Measurements from ENCODE around the gene EGFR. TPM values are rescaled to one million over a fixed set of nuclear protein-coding genes. Genes with fewer than 3 reads are reported as not detected.
A peak's percentile ranks its signal among the peaks of the same experiment; 100 is the strongest.

The EGFR gene
- total RNA-seq, 2 experiments from 2014 or later: not detected

GRCh38 chr7:55191161-55191925 is 172.5 kb downstream of the EGFR start:
- no peaks in the 10 kb centered on the region for H3K36me3 Mint-ChIP-seq
- no peak overlapping the region for H3K27ac Mint-ChIP-seq
- CTCF ChIA-PET: no interaction called here
- no peak overlapping the region for H3K4me3 Mint-ChIP-seq
- peak; percentile 32 for DNase-seq
- no peaks in the 10 kb centered on the region for H3K9me3 Mint-ChIP-seq (ENCODE audit: low read depth)
- peaks cover 10% of the 10 kb centered on the region for H3K27me3 Mint-ChIP-seq
- no peak for ATAC-seq
- H3K4me1 Mint-ChIP-seq: no peaks in the 10 kb centered on the region

GRCh38 chr7:55191926-55192692 is 173.3 kb downstream of the EGFR start:
- ATAC-seq (no peak), DNase-seq (peak; percentile 15)
- H3K4me3 Mint-ChIP-seq: no peak overlapping the region
- H3K27ac Mint-ChIP-seq: no peak overlapping the region
- CTCF ChIA-PET: no interaction called here
- peaks cover 17% of the 10 kb centered on the region for H3K27me3 Mint-ChIP-seq
- H3K9me3 Mint-ChIP-seq (ENCODE audit: low read depth): no peaks in the 10 kb centered on the region
- H3K4me1 Mint-ChIP-seq: no peaks in the 10 kb centered on the region
- H3K36me3 Mint-ChIP-seq: no peaks in the 10 kb centered on the region

- Mint-ChIP-seq H3K4me3 (no peak overlapping the region), H3K4me1 (no peaks in the 10 kb centered on the region), H3K27me3 (peaks cover 20% of the 10 kb centered on the region), H3K36me3 (no peaks in the 10 kb centered on the region), H3K9me3 (ENCODE audit: low read depth) (no peaks in the 10 kb centered on the region), H3K27ac (no peak overlapping the region)
- no peak for DNase-seq
- no peak for ATAC-seq
- CTCF ChIA-PET: no interaction called here
These were observed 173.9 kb downstream of the EGFR start for GRCh38 chr7:55192723-55193122.

- CTCF ChIA-PET: no interaction called here
- H3K27ac Mint-ChIP-seq: no peak overlapping the region
These were observed 174.4 kb downstream of the EGFR start for GRCh38 chr7:55193245-55193644.

GRCh38 chr7:55194522-55194921 is 175.7 kb downstream of the EGFR start:
- Mint-ChIP-seq H3K4me1 (no peaks in the 10 kb centered on the region), H3K9me3 (ENCODE audit: low read depth) (no peaks in the 10 kb centered on the region), H3K27ac (no peak overlapping the region), H3K4me3 (no peak overlapping the region), H3K36me3 (no peaks in the 10 kb centered on the region), H3K27me3 (peaks cover 17% of the 10 kb centered on the region)
- no peak for ATAC-seq
- peak; percentile 19 for DNase-seq
- CTCF ChIA-PET: no interaction called here

More at GRCh38 chr7:55193245-55193644, 174.4 kb downstream of the EGFR start:
- H3K36me3 Mint-ChIP-seq: no peaks in the 10 kb centered on the region
- no peaks in the 10 kb centered on the region for H3K4me1 Mint-ChIP-seq
- H3K4me3 Mint-ChIP-seq: no peak overlapping the region
- no peaks in the 10 kb centered on the region for H3K9me3 Mint-ChIP-seq (ENCODE audit: low read depth)
- ATAC-seq (no peak), DNase-seq (peak; percentile 26)
- peaks cover 17% of the 10 kb centered on the region for H3K27me3 Mint-ChIP-seq

- Mint-ChIP-seq H3K27me3 (peaks cover 17% of the 10 kb centered on the region), H3K36me3 (no peaks in the 10 kb centered on the region), H3K9me3 (ENCODE audit: low read depth) (no peaks in the 10 kb centered on the region), H3K4me1 (no peaks in the 10 kb centered on the region), H3K4me3 (no peak overlapping the region), H3K27ac (no peak overlapping the region)
- DNase-seq: peak; percentile 18
- ATAC-seq: no peak
- CTCF ChIA-PET: no interaction called here
These were observed 180.0 kb downstream of the EGFR start for GRCh38 chr7:55198634-55199392.

GRCh38 chr7:55199418-55199817 is 180.6 kb downstream of the EGFR start:
- CTCF ChIA-PET: no interaction called here
- H3K4me1 Mint-ChIP-seq: no peaks in the 10 kb centered on the region
- no peak overlapping the region for H3K4me3 Mint-ChIP-seq
- DNase-seq: no peak
- H3K27me3 Mint-ChIP-seq: peaks cover 17% of the 10 kb centered on the region
- H3K9me3 Mint-ChIP-seq (ENCODE audit: low read depth): no peaks in the 10 kb centered on the region
- no peaks in the 10 kb centered on the region for H3K36me3 Mint-ChIP-seq
- no peak for ATAC-seq
- no peak overlapping the region for H3K27ac Mint-ChIP-seq

- Mint-ChIP-seq H3K27me3 (peaks cover 15% of the 10 kb centered on the region), H3K27ac (no peak overlapping the region), H3K36me3 (no peaks in the 10 kb centered on the region), H3K4me1 (no peaks in the 10 kb centered on the region), H3K9me3 (ENCODE audit: low read depth) (no peaks in the 10 kb centered on the region), H3K4me3 (no peak overlapping the region)
- CTCF ChIA-PET: no interaction called here
- peak; percentile 29 for DNase-seq
- ATAC-seq: no peak
These were observed 181.6 kb downstream of the EGFR start for GRCh38 chr7:55200441-55200840.

- Mint-ChIP-seq H3K4me1 (peaks cover 4% of the 10 kb centered on the region), H3K9me3 (ENCODE audit: low read depth) (no peaks in the 10 kb centered on the region), H3K36me3 (no peaks in the 10 kb centered on the region), H3K27me3 (peaks cover under 1% of the 10 kb centered on the region), H3K4me3 (no peak overlapping the region), H3K27ac (no peak overlapping the region)
- CTCF ChIA-PET: interaction anchor here (1.1 kb wide), 1 partner anchor 53 kb away, joined by 3 read pairs; no protein-coding TSS in a partner anchor
- ATAC-seq (no peak), DNase-seq (peak; percentile 39)
These were observed 183.5 kb downstream of the EGFR start for GRCh38 chr7:55202150-55202913.

- Mint-ChIP-seq H3K9me3 (ENCODE audit: low read depth) (no peaks in the 10 kb centered on the region), H3K4me3 (no peak overlapping the region), H3K36me3 (no peaks in the 10 kb centered on the region), H3K27me3 (no peaks in the 10 kb centered on the region), H3K4me1 (peaks cover 4% of the 10 kb centered on the region), H3K27ac (no peak overlapping the region)
- DNase-seq: no peak
- CTCF ChIA-PET: no interaction called here
- no peak for ATAC-seq
These were observed 184.5 kb downstream of the EGFR start for GRCh38 chr7:55203300-55203699.

GRCh38 chr7:55205124-55205955 is 186.5 kb downstream of the EGFR start:
- Mint-ChIP-seq H3K36me3 (no peaks in the 10 kb centered on the region), H3K27ac (no peak overlapping the region), H3K4me3 (no peak overlapping the region), H3K9me3 (ENCODE audit: low read depth) (no peaks in the 10 kb centered on the region), H3K27me3 (peaks cover 2% of the 10 kb centered on the region), H3K4me1 (peaks cover 4% of the 10 kb centered on the region)
- no peak for DNase-seq
- ATAC-seq: no peak
- CTCF ChIA-PET: no interaction called here

GRCh38 chr7:55206235-55207029 is 187.6 kb downstream of the EGFR start:
- ATAC-seq: peak; percentile 30
- DNase-seq: no peak
- CTCF ChIA-PET: no interaction called here
- Mint-ChIP-seq H3K4me1 (peaks cover 4% of the 10 kb centered on the region), H3K27me3 (peaks cover 6% of the 10 kb centered on the region), H3K27ac (no peak overlapping the region), H3K9me3 (ENCODE audit: low read depth) (no peaks in the 10 kb centered on the region), H3K36me3 (no peaks in the 10 kb centered on the region), H3K4me3 (no peak overlapping the region)

Measured in activated CD8-positive, alpha-beta memory T cell treated with anti-CD3 and anti-CD28 coated beads, Interleukin-2, amount 10 ng/mL, durations not matched to agents 7 days and 5 days (primary cell).